ENCODE data around the gene DNAH7. TPM values are rescaled to one million over a fixed set of nuclear protein-coding genes. Genes with fewer than 3 reads are reported as not detected.

DNAH7 gene
- total RNA-seq, 1 experiment from 2014 or later, result 0.32 TPM

- H3K9me3 ChIP-seq (replicated peaks), result no peaks in the 10 kb centered on the region
- H3K4me1 ChIP-seq, result no peaks in the 10 kb centered on the region
- H3K27me3 ChIP-seq, result no peaks in the 10 kb centered on the region; the same call in 1 of the 2 replicates
- no peaks in the 10 kb centered on the region for H3K36me3 ChIP-seq
- no peak for DNase-seq
- no peak overlapping the region for H3K27ac ChIP-seq
- H3K4me3 ChIP-seq, result no peak overlapping the region
Observed at GRCh38 chr2:196054631-196055030, 14.0 kb downstream of the DNAH7 start.

- DNase-seq, result peak in 1 of 2 experiments; percentile 29
- no peaks in the 10 kb centered on the region for H3K4me1 ChIP-seq
Observed at GRCh38 chr2:196046123-196046917, 22.3 kb downstream of the DNAH7 start.

GRCh38 chr2:196041786-196042185, 26.9 kb downstream of the DNAH7 start:
- Histone ChIP-seq H3K36me3 (no peaks in the 10 kb centered on the region), H3K4me1 (no peaks in the 10 kb centered on the region), H3K27me3 (no peaks in the 10 kb centered on the region), H3K9me3 (replicated peaks) (no peaks in the 10 kb centered on the region), H3K4me3 (no peak overlapping the region), H3K27ac (no peak overlapping the region)
- no peak for DNase-seq

More at GRCh38 chr2:196046123-196046917, 22.3 kb downstream of the DNAH7 start:
- no peak overlapping the region for H3K4me3 ChIP-seq
- H3K27ac ChIP-seq, result no peak overlapping the region
- no peaks in the 10 kb centered on the region for H3K9me3 ChIP-seq (replicated peaks)
- H3K36me3 ChIP-seq, result no peaks in the 10 kb centered on the region
- no peaks in the 10 kb centered on the region for H3K27me3 ChIP-seq

DNA sequence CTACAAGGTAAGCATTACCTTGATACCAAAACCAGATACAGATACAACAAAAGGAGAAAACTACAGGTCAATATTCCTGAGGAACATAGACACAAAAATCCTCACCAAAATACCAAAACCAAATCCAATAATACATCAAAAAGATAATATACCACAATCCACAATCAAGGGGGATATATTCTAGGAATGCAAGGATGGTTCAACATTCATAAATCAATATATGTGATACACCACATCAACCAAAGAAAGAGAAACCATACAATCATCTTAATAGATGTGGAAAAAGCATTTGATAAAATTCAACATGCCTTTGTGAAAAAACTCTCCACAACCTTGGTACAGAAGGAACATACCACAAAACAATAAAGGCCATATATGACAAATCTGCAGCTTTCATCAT, 28.4 kb downstream of the DNAH7 start:
- H3K27me3 ChIP-seq, result no peaks in the 10 kb centered on the region
- no peaks in the 10 kb centered on the region for H3K9me3 ChIP-seq (replicated peaks)
- H3K36me3 ChIP-seq, result no peaks in the 10 kb centered on the region
- H3K4me1 ChIP-seq, result no peaks in the 10 kb centered on the region
- DNase-seq, result no peak
- no peak overlapping the region for H3K27ac ChIP-seq
- no peak overlapping the region for H3K4me3 ChIP-seq

GRCh38 chr2:196036442-196036841, 32.2 kb downstream of the DNAH7 start:
- no peaks in the 10 kb centered on the region for H3K36me3 ChIP-seq
- no peaks in the 10 kb centered on the region for H3K4me1 ChIP-seq
- H3K27ac ChIP-seq, result no peak overlapping the region
- H3K27me3 ChIP-seq, result no peaks in the 10 kb centered on the region
- no peak for DNase-seq
- no peak overlapping the region for H3K4me3 ChIP-seq
- H3K9me3 ChIP-seq (replicated peaks), result no peaks in the 10 kb centered on the region

- no peak for DNase-seq
- H3K36me3 ChIP-seq, result no peaks in the 10 kb centered on the region
- H3K27ac ChIP-seq, result no peak overlapping the region
- H3K27me3 ChIP-seq, result no peaks in the 10 kb centered on the region
- H3K4me3 ChIP-seq, result no peak overlapping the region
- H3K9me3 ChIP-seq (replicated peaks), result 0 out of 2 replicates have a peak, but pooled peaks cover 4% of the 10 kb centered on the region
- no peaks in the 10 kb centered on the region for H3K4me1 ChIP-seq
Observed at GRCh38 chr2:196018037-196018436, 50.6 kb downstream of the DNAH7 start.

DNA sequence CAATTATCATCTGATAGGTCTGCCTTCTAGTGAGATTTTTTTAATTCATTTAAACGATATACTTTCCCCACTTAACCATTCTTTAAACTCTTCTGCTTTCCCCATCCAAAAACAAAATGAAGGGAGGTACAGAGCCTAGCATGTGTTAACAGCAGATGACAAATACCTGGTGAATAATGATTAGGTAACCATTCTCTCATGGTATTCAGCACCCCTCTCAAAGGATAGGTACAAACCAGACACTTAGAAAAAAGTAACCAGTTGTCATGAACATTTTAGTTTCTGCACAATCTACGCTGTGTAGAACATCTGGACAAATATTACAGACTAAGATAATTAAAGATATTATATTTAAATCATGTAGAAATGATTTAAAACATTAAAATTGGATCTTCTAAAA, 56.3 kb downstream of the DNAH7 start:
- Histone ChIP-seq H3K27ac (no peak overlapping the region), H3K9me3 (replicated peaks) (no peaks in the 10 kb centered on the region), H3K4me1 (no peaks in the 10 kb centered on the region), H3K27me3 (no peaks in the 10 kb centered on the region), H3K4me3 (no peak overlapping the region), H3K36me3 (no peaks in the 10 kb centered on the region)
- DNase-seq, result no peak

- H3K4me1 ChIP-seq, result no peaks in the 10 kb centered on the region
- H3K27ac ChIP-seq, result no peak overlapping the region
- H3K27me3 ChIP-seq, result no peaks in the 10 kb centered on the region
- no peaks in the 10 kb centered on the region for H3K9me3 ChIP-seq (replicated peaks)
- no peak overlapping the region for H3K4me3 ChIP-seq
- DNase-seq, result no peak
- H3K36me3 ChIP-seq, result no peaks in the 10 kb centered on the region
Observed at GRCh38 chr2:196000551-196000950, 68.1 kb downstream of the DNAH7 start.

GRCh38 chr2:195998070-195998469, 70.6 kb downstream of the DNAH7 start:
- H3K27ac ChIP-seq, result no peak overlapping the region
- H3K36me3 ChIP-seq, result no peaks in the 10 kb centered on the region
- DNase-seq, result no peak
- H3K9me3 ChIP-seq (replicated peaks), result no peaks in the 10 kb centered on the region
- H3K27me3 ChIP-seq, result no peaks in the 10 kb centered on the region
- H3K4me3 ChIP-seq, result no peak overlapping the region
- H3K4me1 ChIP-seq, result no peaks in the 10 kb centered on the region

- no peaks in the 10 kb centered on the region for H3K36me3 ChIP-seq
- no peaks in the 10 kb centered on the region for H3K4me1 ChIP-seq
- no peak overlapping the region for H3K4me3 ChIP-seq
- no peaks in the 10 kb centered on the region for H3K9me3 ChIP-seq (replicated peaks)
- DNase-seq, result no peak
- no peak overlapping the region for H3K27ac ChIP-seq
- no peaks in the 10 kb centered on the region for H3K27me3 ChIP-seq
Observed at GRCh38 chr2:195995499-195995898, 73.1 kb downstream of the DNAH7 start.

DNA sequence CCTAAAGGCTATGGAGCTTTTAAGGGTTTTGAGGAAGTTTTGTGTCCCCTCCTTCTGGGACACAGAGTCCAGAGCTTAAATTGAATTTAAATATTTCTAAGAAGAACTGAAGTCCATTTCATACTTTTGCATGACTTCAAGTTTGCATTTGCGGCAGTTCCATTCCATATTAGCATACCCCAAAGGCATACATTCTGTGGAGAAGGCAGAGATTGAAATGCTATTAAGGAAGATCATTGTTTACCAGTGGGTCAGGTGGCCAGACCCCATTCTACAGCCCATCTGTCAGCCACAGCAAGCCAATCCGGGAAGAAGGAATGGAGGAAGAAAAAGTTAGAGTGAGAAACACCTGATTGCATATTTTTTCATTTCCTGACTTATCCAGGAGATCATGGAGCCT, 75.0 kb downstream of the DNAH7 start:
- no peaks in the 10 kb centered on the region for H3K4me1 ChIP-seq
- H3K27me3 ChIP-seq, result no peaks in the 10 kb centered on the region
- no peaks in the 10 kb centered on the region for H3K9me3 ChIP-seq (replicated peaks)
- H3K27ac ChIP-seq, result no peak overlapping the region
- DNase-seq, result no peak
- no peaks in the 10 kb centered on the region for H3K36me3 ChIP-seq
- H3K4me3 ChIP-seq, result no peak overlapping the region

- H3K9me3 ChIP-seq (replicated peaks), result no peaks in the 10 kb centered on the region
Observed at GRCh38 chr2:195985741-195986140, 82.9 kb downstream of the DNAH7 start.

DNA sequence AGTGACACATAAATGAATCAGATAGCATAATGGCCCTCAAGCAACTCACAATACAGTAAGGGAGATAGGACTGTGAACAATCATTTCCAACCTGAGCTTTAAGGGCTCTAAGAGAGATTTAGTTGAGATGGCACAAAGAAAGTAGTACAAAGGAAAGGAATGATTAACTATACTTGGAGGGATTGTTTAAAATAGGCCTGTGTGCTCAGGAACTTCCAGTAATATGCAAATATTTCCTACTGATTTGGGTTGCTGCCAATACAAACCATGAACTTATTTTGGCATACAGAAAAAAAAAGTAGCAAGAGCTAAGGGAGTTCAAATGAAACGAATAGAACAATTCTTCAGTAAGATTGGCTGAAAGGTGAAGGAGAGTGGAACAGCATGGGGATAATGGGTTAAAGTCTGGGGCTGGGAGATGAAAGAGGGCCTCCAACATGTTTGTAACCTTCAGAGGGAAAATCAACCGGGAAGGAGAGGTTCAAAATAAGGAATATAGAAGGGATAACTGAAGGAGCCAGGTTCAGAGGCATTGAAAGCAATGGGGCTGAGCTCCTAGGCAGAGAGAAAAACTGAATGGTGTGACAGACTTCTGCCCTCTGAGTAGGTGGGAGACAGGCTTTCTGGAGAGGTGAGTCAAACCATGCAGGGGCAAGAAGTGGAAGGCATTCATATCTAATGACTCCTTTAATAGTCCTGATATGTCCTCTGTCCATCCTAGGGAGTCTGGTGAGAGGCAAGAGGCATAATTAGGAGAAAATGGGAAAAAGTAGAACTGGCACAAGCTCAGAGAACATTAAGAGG, 83.5 kb downstream of the DNAH7 start:
- no peak for DNase-seq
- Histone ChIP-seq H3K4me1 (no peaks in the 10 kb centered on the region), H3K27me3 (no peaks in the 10 kb centered on the region), H3K4me3 (no peak overlapping the region), H3K27ac (no peak overlapping the region), H3K36me3 (no peaks in the 10 kb centered on the region), H3K9me3 (replicated peaks) (no peaks in the 10 kb centered on the region)

More at GRCh38 chr2:195985741-195986140, 82.9 kb downstream of the DNAH7 start:
- no peaks in the 10 kb centered on the region for H3K27me3 ChIP-seq
- H3K4me3 ChIP-seq, result no peak overlapping the region
- no peaks in the 10 kb centered on the region for H3K4me1 ChIP-seq
- DNase-seq, result no peak
- H3K27ac ChIP-seq, result no peak overlapping the region
- H3K36me3 ChIP-seq, result no peaks in the 10 kb centered on the region

DNA sequence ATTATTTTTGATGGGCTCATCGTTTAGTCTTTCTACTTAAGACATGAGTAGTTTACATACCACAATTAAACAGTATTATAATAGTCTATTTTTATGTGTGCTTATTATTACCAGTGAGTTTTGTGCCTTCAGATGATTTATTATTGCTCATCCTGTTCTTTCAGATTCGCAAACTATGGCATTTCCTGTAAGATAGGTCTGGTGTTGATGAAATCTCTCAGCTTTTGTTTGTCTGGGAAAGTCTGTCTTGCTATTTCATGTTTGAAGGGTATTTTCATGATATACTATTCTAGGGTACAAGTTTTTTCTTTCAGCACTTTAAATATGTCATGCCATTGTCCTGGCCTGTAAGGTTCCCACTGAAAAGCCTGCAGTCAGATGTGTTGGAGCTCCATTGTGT, 101.3 kb downstream of the DNAH7 start:
- Histone ChIP-seq H3K27ac (no peak overlapping the region), H3K9me3 (replicated peaks) (no peaks in the 10 kb centered on the region), H3K4me3 (no peak overlapping the region), H3K4me1 (no peaks in the 10 kb centered on the region), H3K27me3 (peaks cover 8% of the 10 kb centered on the region; the same call in 1 of the 2 replicates), H3K36me3 (no peaks in the 10 kb centered on the region)
- no peak for DNase-seq

DNA sequence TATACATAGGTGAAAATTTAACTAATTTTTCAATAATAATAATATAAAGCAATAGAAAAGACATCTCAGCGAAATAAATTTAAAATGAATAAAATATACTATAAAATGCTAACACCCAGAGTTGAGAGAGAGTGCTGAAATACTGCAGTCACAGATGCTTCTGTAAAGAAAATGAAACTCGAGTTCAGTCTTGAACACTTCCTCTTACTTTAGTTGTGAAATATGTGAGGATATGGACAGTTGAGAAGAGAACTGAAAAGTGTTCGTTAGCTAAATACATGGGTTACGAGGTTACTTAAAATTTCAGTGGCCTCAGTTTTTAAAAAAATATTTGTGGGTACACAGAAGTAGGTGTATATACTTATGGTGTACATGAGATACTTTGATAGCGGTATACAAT, 106.8 kb downstream of the DNAH7 start:
- no peak for DNase-seq
- Histone ChIP-seq H3K27me3 (no peaks in the 10 kb centered on the region), H3K27ac (no peak overlapping the region), H3K36me3 (no peaks in the 10 kb centered on the region), H3K4me1 (no peaks in the 10 kb centered on the region), H3K4me3 (no peak overlapping the region), H3K9me3 (replicated peaks) (no peaks in the 10 kb centered on the region)
